ENCODE data around the gene DACH1.
"Not testable (repeated sequence)": the region's sequence is repeated elsewhere in the genome, so short reads cannot be mapped to it uniquely, and the experiment has no call there.

The DACH1 gene

DNA sequence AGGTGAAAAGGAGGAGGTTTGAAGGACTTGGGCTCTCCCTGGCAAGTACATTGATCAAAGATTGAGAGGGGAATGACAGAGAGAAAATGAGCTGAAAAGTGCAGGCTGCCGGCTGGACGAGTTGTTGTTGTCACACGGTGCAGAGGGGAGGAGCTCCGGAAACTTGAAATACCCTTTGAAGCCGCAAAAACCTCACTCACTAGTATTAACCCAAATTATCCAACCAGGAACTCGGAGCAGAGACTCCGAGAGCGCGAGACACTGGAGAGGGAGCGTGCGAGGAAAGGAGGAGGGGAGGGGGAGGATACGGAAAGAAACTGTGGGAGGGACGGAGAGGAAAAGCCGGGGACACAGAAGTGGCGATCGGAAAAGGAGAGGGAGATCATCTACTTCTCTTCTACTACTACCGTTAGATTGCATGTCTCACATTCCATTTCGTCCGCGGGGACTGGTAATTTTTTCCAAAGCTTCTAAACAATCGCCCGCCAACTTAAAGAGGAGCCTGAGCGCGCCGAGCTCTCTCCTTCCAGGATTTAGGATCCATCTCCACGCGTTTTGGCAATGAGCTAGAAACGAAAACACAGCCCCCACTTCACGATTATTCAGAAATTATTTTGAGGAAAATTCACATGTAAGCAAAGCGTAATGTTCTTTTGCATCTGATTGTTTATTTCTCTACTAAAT is at the start of gene DACH1:
Gene DACH1 (minus strand): TSS at position 74 of the 684 bp plus-strand sequence.
- no peak for DNase-seq

- no peak for DNase-seq
These were observed 46.7 kb upstream of the DACH1 start for GRCh38 chr13:71913717-71914116.

GRCh38 chr13:71912524-71912923 is 45.5 kb upstream of the DACH1 start:
- no peak for DNase-seq

DNA sequence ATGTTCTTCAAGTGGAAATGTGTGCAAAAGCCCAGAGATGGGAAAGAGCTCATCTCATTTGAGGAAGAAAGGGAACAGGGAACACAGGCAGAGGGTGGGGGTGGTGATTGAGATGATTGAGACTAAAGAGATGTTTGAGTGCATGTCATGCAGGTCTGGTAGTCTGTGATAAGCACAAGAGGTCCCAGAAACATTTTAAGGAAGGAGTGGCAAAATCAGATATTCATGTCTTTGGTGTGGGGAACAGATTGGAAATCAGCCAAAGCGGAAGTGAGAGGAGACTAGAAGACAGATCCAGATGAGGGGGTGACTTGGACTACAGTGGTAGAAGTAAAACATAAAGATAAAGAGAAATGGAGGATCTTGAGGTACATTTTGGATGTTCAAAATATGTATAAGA is 39.4 kb upstream of the DACH1 start:
- DNase-seq: no peak

DNA sequence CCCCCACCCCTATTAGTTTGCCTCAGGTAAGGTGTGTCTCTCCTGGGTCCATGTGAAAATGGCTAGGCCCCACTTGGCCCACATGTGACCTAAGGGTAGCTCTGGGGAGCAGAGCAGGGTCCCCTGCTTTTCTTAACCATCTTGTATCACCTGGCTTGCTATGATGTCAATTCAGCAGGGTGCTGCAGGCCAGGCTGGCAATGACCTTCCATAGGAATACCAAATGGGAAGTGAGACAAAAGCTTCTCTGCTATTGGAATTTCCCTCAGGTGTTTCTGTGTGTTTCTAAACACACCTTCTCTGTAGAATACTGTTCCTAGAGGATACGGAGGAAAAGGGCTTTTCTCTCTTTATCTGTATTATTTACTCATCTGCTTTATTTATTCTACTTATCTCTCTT is 35.7 kb upstream of the DACH1 start:
- DNase-seq: no peak

- not testable (repeated sequence) for DNase-seq
These were observed 26.5 kb upstream of the DACH1 start for GRCh38 chr13:71893506-71893905.

DNA sequence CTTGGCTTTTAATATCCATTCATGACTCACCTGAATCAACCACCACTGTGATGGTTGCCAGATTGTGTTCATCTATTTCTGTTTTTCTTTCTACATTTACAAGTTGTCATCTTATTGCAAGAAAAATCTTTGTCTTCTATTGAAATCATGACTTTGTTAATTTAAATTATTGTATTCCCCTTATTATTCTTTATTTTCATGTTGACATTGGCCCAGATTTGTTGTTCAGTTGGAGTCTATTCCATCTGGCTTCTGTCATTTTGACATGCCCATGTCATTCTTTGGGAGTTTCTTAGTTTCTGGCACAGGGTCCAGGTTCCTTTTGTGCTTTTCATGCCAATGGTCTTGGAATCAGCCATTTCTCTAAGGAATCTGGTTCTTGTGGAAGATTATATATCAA is 19.9 kb upstream of the DACH1 start:
- DNase-seq: no peak

GRCh38 chr13:71882120-71882519 is 15.1 kb upstream of the DACH1 start:
- no peak for DNase-seq

- DNase-seq: no peak
These were observed 13.9 kb upstream of the DACH1 start for GRCh38 chr13:71880753-71881541.

DNA sequence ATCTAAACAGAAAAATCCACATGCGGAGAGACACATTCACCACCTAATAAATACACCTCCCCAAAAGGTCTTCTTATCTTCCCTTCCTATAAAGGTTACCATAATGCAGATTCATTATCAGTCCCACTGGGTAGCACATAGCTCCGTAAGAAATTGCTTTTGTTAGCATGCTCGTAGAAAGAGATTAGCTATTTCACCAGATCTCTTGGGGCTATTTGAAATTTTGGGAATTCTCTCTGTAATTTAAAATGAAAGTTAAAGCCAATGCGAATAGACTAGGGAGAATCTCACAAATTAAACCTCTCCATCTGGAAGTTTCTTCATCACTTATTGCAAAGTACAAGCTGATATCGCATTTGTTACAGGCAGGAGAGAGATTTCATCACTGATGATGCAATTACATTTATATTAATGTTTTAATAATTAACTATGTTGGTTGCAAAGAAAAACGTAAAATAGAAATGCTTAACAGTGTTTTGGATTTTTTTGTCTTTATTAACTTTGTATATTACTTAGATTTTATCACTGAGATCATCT is 12.9 kb upstream of the DACH1 start:
- no peak for DNase-seq

GRCh38 chr13:71879129-71879535 is 12.1 kb upstream of the DACH1 start:
- peak; percentile 37 to 44 for DNase-seq

DNA sequence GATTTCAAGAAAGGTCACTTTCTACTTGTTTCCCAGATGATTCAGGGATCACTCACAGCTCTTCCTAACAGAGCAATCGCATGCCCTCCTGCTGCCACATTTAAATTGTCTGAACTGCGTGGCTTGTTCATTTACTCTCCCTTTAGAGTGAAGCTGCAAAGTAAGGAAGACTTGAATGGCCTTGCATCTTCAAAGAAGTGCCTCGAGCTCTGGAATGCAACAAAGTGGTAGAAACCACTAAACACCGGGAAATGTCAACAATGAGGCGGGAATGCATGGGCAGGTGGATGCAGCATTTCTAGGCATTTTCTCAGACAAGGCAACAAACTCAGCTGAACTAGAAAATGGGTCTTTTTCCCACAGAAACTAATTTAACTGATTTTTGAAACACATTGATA is 10.3 kb upstream of the DACH1 start:
- no peak for DNase-seq

- no peak for DNase-seq
These were observed 9.7 kb upstream of the DACH1 start for GRCh38 chr13:71876648-71877255.

- no peak for DNase-seq
These were observed 8.8 kb upstream of the DACH1 start for GRCh38 chr13:71875823-71876222.

GRCh38 chr13:71874458-71874857 is 7.5 kb upstream of the DACH1 start:
- no peak for DNase-seq

GRCh38 chr13:71873418-71874247 is 6.6 kb upstream of the DACH1 start:
- peak in 1 of 2 experiments; percentile 50 for DNase-seq

DNA sequence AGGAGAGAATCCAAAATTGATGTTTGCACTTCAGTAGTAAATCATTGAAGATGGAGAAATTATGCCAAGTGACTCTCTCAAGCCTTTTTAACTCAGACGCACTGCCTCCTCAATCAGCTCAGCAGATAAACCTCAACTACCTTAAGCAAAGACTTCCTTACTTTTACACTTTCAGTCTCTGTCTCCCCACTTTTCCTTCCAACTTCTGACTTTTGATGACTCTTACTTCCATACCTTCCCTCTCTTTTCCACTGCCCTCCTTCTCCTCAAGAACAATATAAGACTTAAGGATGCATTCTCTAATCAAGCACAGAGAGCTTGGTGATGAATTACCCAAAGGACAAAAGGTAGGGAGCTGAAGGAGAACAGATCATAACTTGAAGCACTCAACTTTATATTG is 4.8 kb upstream of the DACH1 start:
- DNase-seq: no peak

GRCh38 chr13:71871176-71871754 is 4.3 kb upstream of the DACH1 start:
- no peak for DNase-seq

- no peak for DNase-seq
These were observed 3.1 kb upstream of the DACH1 start for GRCh38 chr13:71870100-71870499.

GRCh38 chr13:71869274-71869673 is 2.3 kb upstream of the DACH1 start:
- DNase-seq: no peak

- no peak for DNase-seq
These were observed 471 bp downstream of the DACH1 start for GRCh38 chr13:71866335-71867130.
